Amniotic epithelial cell (primary cell): ENCODE data around the gene B3GAT1.

Source experiments
- DNase-seq: peaks from one replicate; pipeline ENCODE4 v3.0.0-alpha.2; 2010; ENCODE audit warnings: low read depth

The B3GAT1 gene

GRCh38 chr11:134371436-134372185 is 40.4 kb downstream of the B3GAT1 start:
- no peak for DNase-seq

GRCh38 chr11:134370526-134371435 is 41.3 kb downstream of the B3GAT1 start:
- no peak for DNase-seq

DNA sequence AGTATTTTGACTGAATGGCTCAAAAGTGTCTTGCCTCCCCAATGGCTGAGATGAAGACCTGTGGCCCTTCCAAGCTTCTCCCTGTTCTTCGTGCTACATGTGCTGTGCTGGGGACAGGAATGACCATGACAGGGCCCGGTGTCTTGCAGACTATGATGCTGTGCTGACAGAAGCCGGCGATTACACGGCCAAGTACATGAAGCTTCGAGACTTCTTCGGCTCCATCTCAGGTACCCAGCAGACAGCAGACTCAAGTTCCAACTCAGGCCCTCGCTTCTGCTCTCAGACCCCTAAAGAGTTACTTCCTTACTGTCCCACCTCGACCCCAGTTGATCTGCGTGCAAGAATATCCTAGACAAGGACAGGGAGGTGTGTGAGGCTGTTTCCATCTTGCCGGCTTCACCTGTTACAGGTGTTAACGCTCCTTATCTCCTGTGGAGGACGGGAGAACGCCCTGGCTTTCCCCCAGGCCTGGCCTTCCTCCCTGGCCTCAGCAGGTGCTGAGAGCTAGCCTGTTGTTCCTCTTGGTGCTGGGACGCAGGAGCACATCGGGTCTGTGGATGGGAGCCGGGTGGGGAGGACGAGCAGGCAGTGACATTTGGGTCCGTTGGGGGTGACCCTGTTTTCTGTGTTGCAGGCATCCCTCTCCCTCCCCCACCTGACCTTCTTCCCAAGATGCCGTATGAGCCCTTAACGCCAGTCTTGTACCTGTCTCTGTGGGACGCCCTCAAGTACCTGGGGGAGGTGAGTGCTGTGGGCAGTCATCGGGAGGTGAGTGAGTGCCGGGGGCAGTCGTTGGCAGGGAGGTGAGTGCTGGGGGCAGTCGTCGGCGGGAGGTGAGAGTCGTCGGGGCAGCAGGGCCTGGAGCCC is 42.2 kb downstream of the B3GAT1 start:
- DNase-seq, result no peak

DNA sequence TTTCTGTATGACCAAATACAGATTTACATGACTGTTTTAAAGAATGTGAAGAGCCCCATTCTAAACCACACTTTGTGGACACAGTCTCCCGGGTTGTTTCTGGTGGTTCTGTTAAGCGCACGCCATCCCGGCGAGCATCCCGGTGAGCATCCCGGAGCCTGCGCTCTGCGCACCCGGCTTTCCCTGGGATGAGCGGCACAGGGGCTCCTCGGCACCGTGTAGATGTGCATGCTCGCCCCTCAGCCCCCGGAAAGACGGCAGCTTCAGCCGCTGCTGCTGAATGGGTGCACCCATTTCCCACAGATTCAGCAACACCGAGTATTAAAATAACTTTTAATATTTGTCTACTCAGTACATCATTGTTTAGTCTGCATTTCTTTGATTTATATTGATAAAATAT is 44.3 kb downstream of the B3GAT1 start:
- DNase-seq, result no peak

DNA sequence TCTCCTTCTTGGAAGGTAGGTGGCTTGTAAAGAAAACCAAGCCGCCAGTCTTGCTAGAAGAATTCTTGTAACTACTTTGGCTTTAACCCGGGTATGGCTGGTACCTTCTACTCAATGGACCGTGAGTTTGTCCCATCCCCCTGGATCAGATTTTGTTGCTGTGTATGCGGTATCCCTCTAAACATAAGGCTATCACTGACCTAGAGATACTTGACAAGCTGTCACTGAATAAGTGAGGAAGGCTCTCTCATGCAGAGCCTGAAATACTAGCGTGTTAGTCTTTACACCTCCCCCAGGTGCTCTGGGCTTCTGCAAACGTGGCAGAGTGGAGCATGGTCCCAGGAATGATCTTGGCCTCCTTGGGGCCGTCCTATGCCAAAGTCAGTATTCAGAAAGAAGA is 45.8 kb downstream of the B3GAT1 start:
- DNase-seq, result no peak

- DNase-seq, result no peak
These were observed 46.8 kb downstream of the B3GAT1 start for GRCh38 chr11:134365011-134365925.

GRCh38 chr11:134364261-134364660 is 47.8 kb downstream of the B3GAT1 start:
- no peak for DNase-seq

DNA sequence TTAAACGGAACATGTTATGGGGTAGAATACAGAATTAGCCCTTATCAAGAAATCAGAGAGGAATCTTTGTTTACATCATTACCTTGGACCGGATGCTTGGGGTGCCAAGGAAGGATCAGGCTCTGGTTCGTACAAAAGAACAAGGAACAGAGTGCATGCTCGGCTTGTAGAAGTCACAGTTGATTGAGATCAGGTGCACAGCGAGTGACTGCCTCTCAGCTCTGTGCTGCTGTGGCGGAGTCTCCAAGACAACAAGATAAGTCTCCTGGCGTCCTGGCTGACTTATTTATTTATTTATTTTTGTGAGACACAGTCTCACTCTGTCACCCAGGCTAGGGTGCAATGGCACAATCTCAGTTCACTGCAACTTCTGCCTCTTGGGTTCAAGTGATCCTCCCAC is 48.5 kb downstream of the B3GAT1 start:
- no peak for DNase-seq

DNA sequence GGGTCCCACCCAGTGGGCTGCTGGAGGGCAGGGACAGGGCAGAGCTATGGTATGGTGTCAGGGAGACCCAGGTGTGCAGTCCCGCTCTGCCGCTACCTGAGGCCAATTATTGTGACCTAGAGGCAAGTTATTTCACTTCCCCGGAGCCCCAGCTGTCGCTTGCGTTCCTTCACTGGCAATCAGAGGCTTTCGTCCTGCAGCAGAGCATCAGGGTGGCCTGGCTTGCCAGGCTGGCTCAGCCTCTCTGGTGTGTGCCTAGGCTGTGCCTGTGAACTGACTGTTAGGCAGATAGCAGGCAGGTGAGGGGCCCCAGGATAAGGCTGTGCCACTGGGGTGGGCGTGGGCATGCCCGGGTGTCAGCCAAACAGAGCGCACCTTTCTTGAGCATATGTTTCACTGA is 48.9 kb downstream of the B3GAT1 start:
- no peak for DNase-seq

- DNase-seq, result no peak
These were observed 49.7 kb downstream of the B3GAT1 start for GRCh38 chr11:134362192-134362901.

- no peak for DNase-seq
These were observed 50.4 kb downstream of the B3GAT1 start for GRCh38 chr11:134361661-134362060.

DNA sequence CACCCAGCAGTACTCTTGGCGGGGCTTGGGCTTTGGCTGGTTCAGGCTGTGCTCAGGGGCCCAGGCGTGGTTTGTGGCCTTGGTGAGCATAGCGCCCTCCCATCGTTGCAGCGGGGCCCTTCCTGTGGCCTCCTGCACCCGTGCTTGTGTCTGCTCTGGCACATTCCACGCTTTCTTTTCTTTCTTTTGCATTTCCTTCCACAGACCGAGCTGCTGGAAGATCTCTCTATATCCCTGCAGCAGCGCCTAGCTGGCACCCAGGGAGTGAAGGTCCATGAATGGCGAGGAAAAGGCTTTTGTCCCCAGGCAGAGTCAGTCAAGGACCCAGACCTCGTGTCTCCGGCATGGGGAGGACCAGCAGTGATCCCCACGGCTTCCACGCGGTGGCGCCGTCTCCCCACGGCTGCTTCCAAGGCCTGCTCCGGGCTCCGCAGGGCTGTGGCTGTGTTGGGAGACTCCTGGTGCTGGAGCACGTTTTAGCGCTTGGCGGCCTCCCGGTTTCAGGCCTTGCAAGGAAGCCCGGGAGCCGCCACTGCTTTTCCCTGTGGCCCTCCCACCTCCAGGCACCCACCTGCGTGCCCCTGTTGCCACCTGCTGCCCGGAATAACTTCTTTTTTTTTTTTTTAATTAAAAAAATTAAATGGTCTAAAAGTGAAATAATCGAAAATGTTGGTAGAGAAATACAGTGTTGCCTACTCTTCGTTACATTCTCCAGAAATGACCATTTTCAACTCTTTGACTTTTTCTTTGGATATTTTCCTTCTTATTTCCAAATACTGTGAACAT is 51.8 kb downstream of the B3GAT1 start:
- peak; percentile 16 for DNase-seq

DNA sequence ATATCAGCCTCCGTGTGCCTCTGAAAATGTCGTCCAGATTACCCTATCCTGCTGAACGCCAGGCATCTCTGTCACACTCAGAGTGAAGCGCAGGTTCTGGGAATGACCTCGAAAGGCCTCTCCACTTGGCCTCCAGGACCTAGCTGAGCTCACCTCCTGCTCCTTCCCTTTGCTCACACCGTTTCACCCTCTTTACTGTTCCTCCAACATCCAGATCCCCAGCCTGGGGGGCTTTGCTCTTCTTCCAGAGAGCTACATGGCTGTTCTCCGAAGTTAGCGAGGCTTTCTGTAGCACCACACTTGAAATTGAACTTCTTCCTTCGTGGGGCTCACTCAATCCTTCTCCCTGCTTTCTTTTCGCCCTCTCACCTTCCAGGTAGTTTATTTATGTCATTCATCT is 52.4 kb downstream of the B3GAT1 start:
- DNase-seq, result no peak

- no peak for DNase-seq
These were observed 53.1 kb downstream of the B3GAT1 start for GRCh38 chr11:134358856-134359490.

DNA sequence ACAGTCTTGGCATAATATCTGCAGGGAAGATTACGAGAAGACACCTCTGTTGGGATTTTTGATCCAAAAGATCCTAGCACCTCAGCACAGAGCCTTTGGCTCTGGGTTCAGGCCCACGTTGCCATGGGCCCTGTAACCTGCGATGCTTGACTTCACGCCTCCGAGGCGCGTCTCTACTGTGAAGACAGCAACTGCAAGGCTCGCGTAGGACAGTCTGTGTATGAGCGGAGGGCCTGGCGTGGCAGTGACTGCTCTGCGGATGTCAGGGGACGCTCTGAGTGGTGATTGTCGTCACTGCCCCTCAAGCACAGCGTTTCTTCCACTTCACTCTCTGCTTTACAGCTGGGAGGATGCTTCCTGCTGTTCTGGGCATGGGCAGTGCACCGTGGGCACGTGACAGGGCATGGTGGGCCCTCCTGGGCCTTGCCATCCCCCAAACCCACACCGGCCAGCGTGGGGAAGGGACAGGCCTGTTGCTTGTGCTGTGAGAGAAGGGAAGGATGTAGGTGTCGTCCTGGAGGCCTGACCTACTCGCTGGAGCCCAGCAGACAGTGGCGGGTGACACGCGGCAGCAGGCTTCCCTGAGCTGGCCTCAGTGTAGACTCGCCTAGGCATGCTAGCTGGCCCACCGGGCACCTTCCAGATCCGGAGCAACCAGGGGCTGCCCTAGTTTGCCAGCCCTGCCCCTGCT is 53.7 kb downstream of the B3GAT1 start:
- no peak for DNase-seq

DNA sequence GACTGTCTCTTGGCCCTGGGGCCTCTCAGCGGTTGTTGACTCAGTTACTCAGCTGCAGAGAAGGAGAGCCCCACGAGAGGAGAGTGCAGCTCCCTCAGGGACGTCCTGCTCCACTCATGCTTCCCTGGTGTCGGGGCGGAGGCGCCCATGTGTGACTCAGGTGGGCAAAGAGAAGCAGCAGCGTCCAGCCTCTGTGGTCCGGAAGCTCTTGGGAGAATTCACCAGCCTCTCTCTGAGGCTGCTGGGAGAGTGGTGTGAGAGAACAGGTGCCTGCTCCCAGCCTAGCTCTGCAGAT is 54.5 kb downstream of the B3GAT1 start:
- no peak for DNase-seq

GRCh38 chr11:134356656-134357544 is 55.1 kb downstream of the B3GAT1 start:
- no peak for DNase-seq

- no peak for DNase-seq
These were observed 56.4 kb downstream of the B3GAT1 start for GRCh38 chr11:134355656-134356055.
